ENCODE data around the gene GRPR.
"Not testable (repeated sequence)": the region's sequence is repeated elsewhere in the genome, so short reads cannot be mapped to it uniquely, and the experiment has no call there.

The GRPR gene

DNA sequence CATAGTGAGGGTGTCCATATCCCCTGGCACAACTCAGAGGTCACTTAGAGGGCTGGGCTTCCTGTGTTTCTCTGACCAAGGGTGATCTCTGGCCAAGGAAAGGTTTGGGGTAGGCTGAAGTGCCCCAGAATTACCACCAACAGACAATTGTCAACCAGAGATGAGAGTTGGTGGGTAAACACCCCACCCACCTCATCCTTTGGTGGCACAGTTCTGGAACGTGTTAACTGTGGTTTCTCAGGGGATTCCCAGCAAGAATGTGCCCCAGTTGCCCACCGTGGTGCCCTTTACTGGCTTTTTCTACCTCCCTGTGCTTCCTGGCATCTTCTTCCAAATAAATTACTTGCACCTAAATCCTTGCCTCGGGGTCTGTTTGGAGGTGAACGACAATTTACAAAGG lies 17.1 kb downstream of the GRPR start:
- no peak for TF ChIP-seq CTCF (IDR thresholded peaks at IDR 0.05; ENCODE audit: insufficient read depth, low read length, missing control alignments)
- CTCF ChIA-PET, result no interaction called here
- POLR2A ChIA-PET, result no interaction called here
- no peak overlapping the region for H3K4me3 ChIP-seq (ENCODE audit: low read depth, low read length)
- DNase-seq (ENCODE audit: low read depth, low spot score), result no peak

- POLR2A ChIA-PET, result no interaction called here
- TF ChIP-seq CTCF (IDR thresholded peaks at IDR 0.05; ENCODE audit: insufficient read depth, low read length, missing control alignments), result no peak
- DNase-seq (ENCODE audit: low read depth, low spot score), result no peak
- CTCF ChIA-PET, result no interaction called here
- H3K4me3 ChIP-seq (ENCODE audit: low read depth, low read length), result no peak overlapping the region
Observed at GRCh38 chrX:16140983-16141382, 17.6 kb downstream of the GRPR start.

DNA sequence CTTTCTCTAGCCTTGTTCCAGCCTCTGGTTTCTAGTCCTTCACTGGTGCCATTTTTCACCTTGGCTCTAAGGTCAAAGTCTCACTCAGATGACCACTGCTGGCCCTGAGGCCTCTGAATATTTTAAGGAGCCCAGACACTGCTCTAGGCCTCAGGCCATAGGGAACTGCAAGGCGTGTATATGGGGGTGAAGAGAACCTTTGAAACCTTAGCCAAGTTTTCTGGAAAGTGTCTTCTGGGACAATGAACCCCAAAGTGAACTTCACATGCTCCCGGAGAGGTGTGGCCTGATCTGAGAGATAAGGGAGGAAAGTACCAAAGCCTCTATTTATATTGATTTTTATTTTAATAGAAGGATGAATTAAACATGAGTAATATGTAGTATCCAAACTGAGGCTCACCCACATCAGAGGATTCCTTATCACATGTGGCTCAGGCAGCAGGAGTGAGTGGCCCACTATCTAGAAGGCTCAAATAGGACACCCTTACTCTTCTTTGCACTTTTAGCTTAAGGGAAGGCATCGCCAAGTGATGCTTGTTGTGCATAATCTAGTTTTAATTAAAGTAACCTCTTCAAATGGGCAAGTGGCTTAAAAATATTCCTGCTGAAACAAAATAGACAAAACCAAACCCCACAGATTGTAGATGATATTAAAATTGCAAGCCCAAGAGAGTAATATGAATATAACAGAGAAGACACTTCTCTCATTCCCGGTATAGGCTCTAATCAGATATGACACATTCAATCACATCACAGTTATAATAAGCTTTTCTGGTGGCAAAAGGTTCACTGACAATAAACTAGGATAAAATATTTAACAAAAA lies 18.3 kb downstream of the GRPR start:
- no peak for DNase-seq (ENCODE audit: low read depth, low spot score)
- H3K4me3 ChIP-seq (ENCODE audit: low read depth, low read length), result no peak overlapping the region
- TF ChIP-seq CTCF (IDR thresholded peaks at IDR 0.05; ENCODE audit: insufficient read depth, low read length, missing control alignments), result no peak
- POLR2A ChIA-PET, result no interaction called here
- CTCF ChIA-PET, result interaction anchor here (1.1 kb wide), 1 partner anchor 292 kb away, joined by 3 read pairs; no protein-coding TSS in a partner anchor

DNA sequence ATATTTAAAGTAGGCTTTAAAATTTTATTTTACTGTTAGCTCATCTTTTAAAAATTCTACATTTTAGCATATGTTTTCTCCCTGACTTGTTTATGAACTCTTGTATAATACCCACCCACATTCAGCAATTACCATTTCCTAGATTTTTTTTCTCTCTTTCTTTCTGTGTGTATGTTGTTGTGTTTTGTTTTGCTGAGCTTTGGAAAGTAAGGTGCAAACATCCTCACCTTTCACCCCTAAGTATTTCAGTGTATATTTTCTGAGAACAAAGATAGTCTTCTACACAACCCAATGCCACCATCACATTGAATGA lies 18.8 kb downstream of the GRPR start:
- no peak for DNase-seq (ENCODE audit: low read depth, low spot score)
- ChIA-PET POLR2A (no interaction called here), CTCF (interaction anchor here (1.1 kb wide), 1 partner anchor 293 kb away, joined by 3 read pairs; no protein-coding TSS in a partner anchor)
- TF ChIP-seq CTCF (IDR thresholded peaks at IDR 0.05; ENCODE audit: insufficient read depth, low read length, missing control alignments), result no peak
- H3K4me3 ChIP-seq (ENCODE audit: low read depth, low read length), result no peak overlapping the region

DNA sequence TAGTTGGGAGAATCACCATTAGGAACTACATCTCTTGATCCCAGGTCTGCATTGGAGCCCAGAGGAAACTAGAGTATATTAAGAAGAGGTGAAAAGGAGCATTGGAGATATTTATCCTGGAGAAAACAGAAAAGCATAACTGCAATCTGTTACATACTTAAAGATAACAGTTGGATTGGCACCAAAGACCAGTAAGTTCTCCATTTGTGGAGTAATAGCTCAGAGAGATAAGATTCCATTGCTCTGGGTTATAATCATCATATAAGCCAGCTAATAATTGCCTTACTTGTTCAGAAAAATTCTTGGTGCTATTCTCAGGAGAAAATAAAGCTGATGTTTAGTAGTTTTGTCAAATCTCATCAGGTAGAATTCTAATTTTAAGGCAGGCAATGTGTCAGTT lies 20.6 kb downstream of the GRPR start:
- ChIA-PET POLR2A (no interaction called here), CTCF (interaction anchor here (1.4 kb wide), 1 partner anchor 21 kb away, joined by 3 read pairs; the partner anchor contains the start of gene GRPR)
- DNase-seq (ENCODE audit: low read depth, low spot score), result no peak
- no peak for TF ChIP-seq CTCF (IDR thresholded peaks at IDR 0.05; ENCODE audit: insufficient read depth, low read length, missing control alignments)
- no peak overlapping the region for H3K4me3 ChIP-seq (ENCODE audit: low read depth, low read length)

DNA sequence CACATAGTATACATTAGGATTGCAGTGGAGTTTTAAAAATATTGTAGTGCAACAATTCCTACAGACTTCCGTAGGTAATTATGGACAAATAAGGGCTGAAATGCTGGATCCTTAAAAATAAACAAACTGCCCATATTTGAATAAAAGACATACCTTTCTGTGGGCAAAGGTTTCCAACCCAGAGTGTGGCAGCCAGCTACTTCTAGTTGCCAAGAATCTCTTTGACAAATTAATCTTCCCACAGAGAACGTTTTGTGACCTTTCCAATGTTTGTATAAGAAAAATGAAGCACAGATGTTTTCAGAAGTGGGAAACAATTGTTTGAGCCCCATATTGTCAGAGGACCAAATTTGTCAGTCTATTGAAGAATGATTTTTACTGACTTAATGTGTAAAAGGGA lies 21.1 kb downstream of the GRPR start:
- ChIA-PET POLR2A (no interaction called here), CTCF (interaction anchor here (1.4 kb wide), 1 partner anchor 21 kb away, joined by 3 read pairs; the partner anchor contains the start of gene GRPR)
- no peak for TF ChIP-seq CTCF (IDR thresholded peaks at IDR 0.05; ENCODE audit: insufficient read depth, low read length, missing control alignments)
- H3K4me3 ChIP-seq (ENCODE audit: low read depth, low read length), result no peak overlapping the region
- DNase-seq (ENCODE audit: low read depth, low spot score), result no peak

DNA sequence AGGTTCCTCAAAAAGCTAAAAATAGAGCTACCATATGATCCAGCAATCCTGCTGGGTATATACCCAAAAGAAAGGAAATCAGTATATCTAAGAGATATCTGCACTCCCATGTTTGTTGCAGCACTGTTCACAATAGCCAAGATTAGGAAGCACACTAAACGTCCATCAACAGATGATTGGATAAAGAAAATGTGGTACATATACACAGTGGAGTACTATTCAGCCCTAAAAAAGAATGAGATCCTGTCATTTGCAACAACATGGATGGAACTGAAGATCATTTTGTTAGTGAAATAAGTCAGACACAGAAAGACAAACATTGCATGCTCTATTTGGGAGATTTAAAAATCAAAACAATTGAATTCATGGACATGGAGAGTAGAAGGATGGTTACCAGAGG lies 21.7 kb downstream of the GRPR start:
- POLR2A ChIA-PET; H3K4me3 ChIP-seq (ENCODE audit: low read depth, low read length); DNase-seq (ENCODE audit: low read depth, low spot score): not testable (repeated sequence)
- CTCF ChIA-PET, result interaction anchor here (1.4 kb wide), 1 partner anchor 22 kb away, joined by 3 read pairs; the partner anchor contains the start of gene GRPR
